Left colon (tissue), 2 donors: ENCODE data around the gene IDI2. TPM values are rescaled to one million over a fixed set of nuclear protein-coding genes. Genes with fewer than 3 reads are reported as not detected.
"Not testable (repeated sequence)": the region's sequence is repeated elsewhere in the genome, so short reads cannot be mapped to it uniquely, and the experiment has no call there.

Experiments
- ATAC-seq: fragments of 200-7000 bp; cut with Tn5 transposase; one replicate; pipeline ENCODE4 v1.9.1; 2020; ENCODE audit warnings: mild to moderate bottlenecking, moderate library complexity
- DNase-seq, 2 donors: peaks; one replicate each; pipeline ENCODE4 v3.0.0-alpha.2; 2020
- intact Hi-C, 2 donors: fragments of 100-400 bp; cut with DNase I in 1 of 2; cut with micrococcal nuclease in 1 of 2; formaldehyde crosslinking; loops; one replicate each; pipeline versions ENCODE4 v1.11.2 to v1.14.0; 2022; cut with DNase I, micrococcal nuclease
- total RNA-seq, 2 donors: library from RNA; stranded (reverse); fragmentation: NEBNext Ultra II Directional; extraction: Animal tissue kit (Norgen Biotek cat#: 25700); gene quantifications; one replicate each; pipeline ENCODE4 v1.2.1, GENCODE V29; 2021
- donor health status: DM: no; HTN: no; CAD: no.
- donor health status: DM: yes; HTN: yes; CAD: no.

Gene IDI2
- total RNA-seq, 2 donors from 2014 or later = not detected

DNA sequence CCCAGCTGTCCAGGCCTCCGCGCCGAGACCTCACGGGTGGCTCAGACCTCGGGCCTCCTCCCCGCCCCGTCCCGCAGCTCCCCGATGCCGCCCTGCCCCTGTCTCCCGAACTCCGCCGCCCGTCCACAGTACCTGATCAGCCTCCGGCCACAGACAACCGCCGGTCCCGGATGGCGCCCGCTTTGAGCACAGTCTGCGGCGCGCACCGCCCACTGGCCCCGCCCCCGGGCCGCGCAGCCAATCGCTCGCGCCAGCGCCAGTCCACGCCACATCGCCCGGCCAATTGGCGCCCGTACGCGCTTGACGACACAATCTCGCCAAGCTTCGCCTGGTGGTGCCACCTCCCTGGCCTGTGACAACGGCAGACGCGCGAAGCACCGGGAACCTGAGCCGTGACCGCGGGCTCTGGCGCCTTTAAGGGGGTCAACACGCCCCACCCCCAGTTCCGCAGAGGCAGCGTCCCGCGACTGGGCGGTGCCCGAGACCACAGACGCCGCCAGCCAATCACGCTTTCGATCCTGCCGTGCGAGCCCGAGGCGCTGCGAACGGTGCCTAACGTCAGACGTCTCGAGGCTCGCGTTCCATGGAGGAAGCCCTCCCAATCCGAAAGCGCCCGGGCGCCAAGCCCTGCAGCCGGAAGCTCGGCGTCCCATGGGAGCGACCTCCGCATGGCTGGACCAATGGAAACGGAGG, 23.2 kb upstream of the IDI2 start, which contains the start of gene IDI1:
Gene IDI1, minus strand, starts transcription at position 388 of the 693 bp plus-strand sequence. Its CDS starts 116 bp downstream, at position 272.
- intact Hi-C loops = no loop called here
- DNase-seq = peak; percentile 97 to 98

DNA sequence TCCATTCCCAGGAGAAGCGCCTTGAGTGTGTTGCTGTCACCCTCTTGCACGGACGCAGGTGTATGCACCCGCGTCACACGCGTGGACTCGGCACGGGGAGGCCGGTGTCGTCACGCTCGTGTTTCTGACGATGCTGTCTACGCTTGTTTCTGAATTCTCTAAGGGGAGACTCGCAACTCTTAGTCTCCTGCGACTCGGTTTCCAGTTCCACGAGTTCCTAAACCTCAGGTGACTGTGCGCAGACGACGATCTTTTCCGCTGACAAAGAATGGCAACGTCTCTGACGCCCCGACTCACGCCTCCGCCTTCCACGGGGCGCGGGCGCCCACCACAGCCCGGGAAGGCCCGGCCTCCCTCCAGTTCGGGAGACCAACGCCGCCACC, 22.7 kb upstream of the IDI2 start:
- ATAC-seq (peak; percentile 1), DNase-seq (peak; percentile 52 to 69)
- intact Hi-C loops = no loop called here

More for the DNA sequence above, 23.2 kb upstream of the IDI2 start, which contains the start of gene IDI1:
- peak; percentile 84 for ATAC-seq

DNA sequence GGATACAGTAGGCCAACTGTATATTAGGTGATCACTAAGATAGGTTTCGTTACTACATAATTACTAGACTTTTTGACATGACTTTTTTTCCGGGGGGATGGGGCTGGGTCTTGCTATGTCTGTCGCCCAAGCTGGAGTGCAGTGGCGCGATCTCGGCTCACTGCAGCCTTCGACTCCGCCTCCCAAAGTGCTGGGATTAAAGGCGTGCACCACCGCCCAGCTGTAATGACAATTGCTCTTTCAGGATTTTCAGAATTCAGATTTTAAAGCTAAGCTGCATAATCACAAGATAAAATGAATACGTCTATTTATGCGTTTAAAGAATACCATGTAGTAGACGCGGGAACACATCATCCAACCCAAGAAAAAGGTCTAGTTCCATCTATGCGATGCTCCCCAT, 22.3 kb upstream of the IDI2 start:
- DNase-seq = peak in 1 of 2 donors; percentile 49
- ATAC-seq = peak; percentile 20
- intact Hi-C loops = no loop called here

DNA sequence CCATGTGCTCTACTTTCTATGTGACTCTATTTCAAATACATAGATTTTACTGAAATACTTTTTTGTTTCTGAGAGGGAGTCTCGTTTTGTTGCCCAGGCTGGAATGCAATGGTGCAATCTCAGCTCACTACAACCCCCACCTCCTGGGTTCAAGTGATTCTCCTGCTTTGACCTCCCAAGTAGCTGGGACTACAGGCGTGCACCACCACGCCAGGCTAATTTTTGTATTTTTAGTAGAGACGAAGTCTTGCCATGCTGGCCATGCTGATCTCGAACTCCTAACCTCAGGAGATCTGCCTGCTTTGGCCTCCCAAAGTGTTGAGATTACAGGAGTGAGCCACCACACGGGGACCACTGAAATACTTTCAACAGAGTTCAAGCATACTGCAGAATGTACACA, 19.8 kb upstream of the IDI2 start:
- no peak for ATAC-seq
- DNase-seq = no peak
- intact Hi-C loops = no loop called here

DNA sequence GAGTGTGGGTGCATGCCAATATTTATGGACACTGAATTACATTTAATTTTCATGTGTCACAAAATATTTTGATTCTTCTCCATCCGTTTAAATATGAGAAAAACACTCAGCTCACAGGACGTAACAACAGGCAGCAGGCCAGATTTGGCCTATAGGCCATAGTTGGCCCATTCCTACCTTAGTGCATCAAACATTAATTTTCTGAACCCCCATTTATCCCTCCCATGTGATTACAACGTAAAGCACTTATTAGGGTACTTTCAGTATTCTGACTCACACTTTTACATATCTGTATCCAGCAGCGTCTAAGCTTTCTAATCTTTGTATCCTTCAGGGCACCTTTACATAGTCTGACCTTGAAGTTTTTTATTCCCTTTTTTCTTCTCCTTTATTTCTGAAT, 19.3 kb upstream of the IDI2 start:
- no peak for DNase-seq
- no peak for ATAC-seq
- intact Hi-C loops = no loop called here

DNA sequence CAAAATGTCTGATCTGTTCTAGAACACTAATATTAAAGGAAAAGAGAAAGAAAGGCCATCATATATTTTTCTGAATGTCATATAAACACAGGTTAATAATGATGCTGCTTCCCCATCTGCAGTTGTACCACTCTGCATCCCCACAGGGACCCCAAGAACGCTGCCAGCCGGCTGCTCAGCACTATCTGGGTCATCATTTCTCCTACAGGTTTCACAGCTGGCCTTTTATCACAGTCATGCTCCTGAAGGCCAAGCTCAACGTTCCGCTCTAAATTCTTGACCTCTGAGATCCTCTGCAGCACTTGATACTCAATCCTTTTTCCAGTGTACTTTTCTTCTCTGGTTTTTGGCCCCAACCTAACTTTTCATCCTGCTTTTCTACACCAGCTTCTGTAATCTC, 18.5 kb upstream of the IDI2 start:
- ATAC-seq (no peak), DNase-seq (no peak)
- intact Hi-C loops = no loop called here

DNA sequence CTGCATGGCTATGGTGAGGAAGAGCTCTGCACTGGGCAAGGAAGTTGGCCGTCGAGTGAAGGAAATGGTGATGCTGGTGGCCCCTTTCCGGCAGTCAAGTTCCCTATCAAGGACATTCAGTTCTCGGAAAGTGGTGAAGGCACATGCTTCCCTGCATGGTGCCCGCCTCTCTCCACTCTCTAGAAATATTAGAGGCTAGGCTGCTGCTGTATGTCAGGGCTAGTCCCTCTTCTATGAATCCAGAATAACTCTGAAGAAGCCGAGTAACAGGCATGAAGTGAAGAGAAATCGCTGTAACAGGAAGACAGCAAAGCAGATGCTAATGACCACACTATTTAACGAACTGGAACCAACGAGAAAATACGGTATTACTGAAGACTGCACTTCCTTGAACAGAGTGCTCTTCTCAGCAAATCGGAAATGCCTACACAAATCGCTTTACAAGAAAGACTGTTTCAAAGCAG, 17.9 kb upstream of the IDI2 start:
- intact Hi-C loops = no loop called here
- ATAC-seq (no peak), DNase-seq (peak; percentile 30 to 43)

DNA sequence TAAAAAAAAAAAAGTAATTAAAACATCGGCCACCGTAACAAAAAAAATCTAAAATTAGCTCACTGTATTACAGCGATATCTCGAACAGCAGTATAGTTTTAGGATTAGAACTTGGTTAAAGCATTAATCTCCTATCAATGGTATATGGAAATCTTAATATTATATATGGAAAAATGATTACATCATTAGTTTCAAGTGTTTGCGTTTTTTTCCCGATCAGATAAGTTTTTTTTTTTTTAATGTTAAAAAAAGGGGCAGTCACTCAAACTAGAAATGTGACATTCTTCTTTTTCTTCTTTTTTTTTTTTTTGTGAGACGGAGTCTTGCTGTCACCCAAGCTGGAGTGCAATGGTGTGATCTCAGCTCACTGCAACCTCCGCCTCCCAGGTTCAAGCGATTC, 15.9 kb upstream of the IDI2 start:
- ATAC-seq (no peak), DNase-seq (no peak)
- intact Hi-C loops = no loop called here

DNA sequence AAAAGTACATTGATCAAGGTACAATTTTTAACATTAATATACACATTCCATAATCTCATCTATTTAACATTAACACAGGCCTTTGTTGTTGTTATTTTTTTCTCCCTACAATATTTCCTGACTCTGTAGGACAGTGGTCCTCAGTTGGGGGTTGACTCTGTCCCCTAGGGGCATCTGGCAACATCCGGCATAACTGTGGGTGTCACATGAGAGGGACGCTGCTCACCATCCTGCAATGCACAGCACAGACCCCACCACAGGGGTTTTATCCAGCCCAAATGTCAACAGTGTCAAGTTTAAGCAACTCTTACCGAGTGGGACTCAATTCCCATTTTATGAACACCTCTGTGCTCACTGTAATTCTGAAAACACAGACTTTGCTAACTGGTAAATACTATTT, 14.5 kb upstream of the IDI2 start:
- ATAC-seq (no peak), DNase-seq (no peak)
- intact Hi-C loops = no loop called here

DNA sequence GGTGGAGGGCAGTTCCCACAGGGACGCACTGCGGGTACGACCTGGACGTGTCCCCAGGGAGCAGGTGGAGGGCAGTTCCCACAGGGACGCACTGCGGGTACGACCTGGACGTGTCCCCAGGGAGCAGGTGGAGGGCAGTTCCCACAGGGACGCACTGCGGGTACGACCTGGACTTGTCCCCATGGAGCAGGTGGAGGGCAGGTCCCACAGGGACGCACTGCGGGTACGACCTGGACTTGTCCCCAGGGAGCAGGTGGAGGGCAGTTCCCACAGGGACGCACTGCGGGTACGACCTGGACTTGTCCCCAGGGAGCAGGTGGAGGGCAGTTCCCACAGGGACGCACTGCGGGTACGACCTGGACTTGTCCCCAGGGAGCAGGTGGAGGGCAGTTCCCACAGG, 13.1 kb upstream of the IDI2 start:
- DNase-seq, intact Hi-C loops, ATAC-seq: not testable (repeated sequence)

DNA sequence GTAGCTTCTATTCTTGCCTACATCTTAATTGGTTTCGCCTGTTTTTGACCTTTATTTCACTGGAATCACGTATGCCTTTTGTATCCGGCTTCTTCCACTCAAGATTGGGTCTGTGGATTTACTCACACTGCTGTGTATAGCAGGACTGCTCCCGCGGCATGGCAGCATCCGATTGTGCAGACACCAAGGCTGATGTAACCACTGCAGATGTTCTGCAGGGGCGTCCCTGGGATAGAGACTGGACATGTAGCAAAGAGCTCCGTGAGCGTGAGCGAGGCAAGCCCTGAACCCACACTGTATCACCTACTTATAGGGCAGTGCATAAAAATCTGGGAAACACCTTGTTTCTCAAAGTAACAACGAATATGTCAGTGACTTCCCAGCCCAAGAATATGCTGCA, 11.4 kb upstream of the IDI2 start:
- DNase-seq (no peak), ATAC-seq (peak; percentile 20)
- intact Hi-C loops = no loop called here

DNA sequence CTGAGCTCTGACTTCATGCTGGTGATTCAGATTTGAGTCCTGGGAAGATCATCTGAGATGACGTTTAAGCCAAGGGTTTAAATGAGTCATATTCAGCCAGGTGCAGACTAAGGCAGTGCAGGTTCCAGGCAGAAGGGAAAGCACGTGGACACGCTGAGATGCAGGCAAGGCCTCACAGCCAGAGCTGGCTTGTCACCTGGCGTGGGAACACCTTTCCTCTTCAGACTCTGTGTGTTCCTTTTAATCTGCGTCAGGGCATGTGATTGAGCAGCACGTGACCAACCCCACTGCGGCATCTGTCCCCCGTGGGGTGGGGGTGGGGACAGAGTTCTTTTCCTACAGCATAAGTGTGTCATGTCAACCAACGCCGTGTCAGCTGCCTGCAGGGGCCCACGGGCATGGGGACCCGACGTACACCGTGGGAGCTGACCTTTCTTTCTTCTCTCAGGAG, 10.7 kb upstream of the IDI2 start:
- peak; percentile 26 for ATAC-seq
- no peak for DNase-seq
- intact Hi-C loops = no loop called here

DNA sequence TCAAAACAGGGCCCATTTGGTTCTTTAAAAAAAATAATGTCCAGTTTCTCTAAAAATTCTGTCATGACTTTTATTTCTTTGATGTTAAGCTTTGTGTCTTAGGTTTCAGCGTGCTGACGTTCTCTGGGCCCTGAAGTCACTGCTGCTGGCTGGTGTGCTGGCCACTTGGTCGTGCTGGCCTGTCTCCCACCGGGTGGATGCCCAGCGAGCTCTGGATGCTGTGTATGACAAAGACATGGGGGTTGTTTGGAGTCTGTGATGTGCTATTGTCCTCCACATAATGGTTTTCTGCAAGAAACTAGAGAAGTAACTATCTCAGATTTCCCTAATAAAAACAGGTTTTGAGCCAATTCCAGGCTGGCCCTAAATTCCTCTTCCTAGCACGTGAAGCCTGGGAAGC, 9.5 kb upstream of the IDI2 start:
- DNase-seq = no peak
- no peak for ATAC-seq
- intact Hi-C loops = no loop called here

DNA sequence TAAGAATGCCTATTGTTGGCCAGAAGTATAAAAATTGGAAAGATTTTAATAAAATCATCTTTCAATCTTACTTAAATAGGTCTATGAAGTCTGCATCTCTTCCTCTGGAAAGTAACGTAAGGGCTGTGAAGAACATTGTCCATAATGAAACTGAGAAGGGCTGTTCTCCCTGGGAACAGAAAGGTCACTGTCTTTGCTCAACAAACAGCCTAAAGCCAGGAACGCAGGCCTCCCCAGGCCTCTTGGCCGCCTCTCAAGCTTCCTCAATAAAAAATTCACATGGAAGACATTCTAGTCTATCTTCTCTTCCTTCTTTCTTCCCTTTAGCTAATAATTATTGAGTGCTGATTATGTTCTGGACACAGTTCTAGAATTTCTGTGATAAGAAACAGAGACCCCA, 9.1 kb upstream of the IDI2 start:
- ATAC-seq = no peak
- intact Hi-C loops = no loop called here
- no peak for DNase-seq

DNA sequence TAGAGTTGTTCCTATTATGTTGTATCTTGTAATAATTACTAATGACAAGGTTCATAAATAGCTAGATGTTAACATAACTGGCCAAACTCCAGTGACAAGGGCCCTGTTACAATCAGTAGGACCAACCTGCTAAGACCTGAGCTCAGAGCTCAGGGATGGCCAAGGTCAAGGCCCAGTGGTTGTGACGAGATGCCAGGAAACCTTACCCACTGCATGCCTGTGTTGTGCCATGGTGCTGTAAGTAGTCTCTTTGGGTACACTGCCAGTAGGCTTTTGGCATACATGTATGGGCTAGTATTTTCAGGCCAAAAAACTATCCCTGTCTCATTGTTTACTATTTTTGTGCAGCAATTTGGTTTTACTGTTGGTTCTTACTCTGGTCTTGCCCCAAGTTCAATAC, 7.9 kb upstream of the IDI2 start:
- DNase-seq (no peak), ATAC-seq (no peak)
- intact Hi-C loops = no loop called here

DNA sequence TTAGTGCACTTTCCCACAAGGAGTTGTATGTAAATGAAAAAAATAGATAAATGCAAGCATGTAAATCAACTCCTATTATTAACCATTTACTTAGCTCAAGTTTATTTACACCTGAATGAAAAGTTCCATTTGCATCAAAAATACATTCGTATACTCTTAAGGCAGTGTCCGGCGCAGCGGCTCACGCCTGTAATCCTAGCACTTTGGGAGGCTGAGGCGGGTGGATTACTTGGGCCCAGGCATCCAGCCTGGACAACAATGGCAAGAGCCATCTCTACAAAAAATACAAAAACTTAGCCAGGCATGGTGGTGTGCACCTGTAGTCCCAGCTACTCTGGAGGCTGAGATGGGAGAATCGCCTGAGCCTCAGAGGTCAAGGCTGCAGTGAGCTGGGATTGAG, 4.2 kb upstream of the IDI2 start:
- DNase-seq = no peak
- intact Hi-C loops = no loop called here
- ATAC-seq = no peak

DNA sequence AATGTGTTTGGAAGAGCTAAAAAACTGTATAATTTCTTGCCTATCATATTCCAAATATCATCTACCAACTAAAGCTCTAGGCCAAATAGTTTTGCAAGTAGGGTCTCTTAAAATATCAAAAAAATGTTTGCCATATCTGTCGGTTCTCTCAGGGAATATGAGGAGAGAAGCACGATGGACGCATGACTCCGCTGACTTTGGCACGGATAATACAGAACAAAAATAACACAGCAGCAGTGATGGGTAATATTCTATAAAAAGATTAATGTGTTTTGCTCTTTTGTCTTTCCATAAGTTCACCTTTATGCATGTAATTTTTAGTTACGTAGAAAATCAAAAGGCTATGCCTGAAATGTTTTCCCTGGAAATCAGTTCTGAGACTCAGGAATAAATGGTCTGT, 919 bp upstream of the IDI2 start:
- DNase-seq = no peak
- no peak for ATAC-seq
- intact Hi-C loops = no loop called here

DNA sequence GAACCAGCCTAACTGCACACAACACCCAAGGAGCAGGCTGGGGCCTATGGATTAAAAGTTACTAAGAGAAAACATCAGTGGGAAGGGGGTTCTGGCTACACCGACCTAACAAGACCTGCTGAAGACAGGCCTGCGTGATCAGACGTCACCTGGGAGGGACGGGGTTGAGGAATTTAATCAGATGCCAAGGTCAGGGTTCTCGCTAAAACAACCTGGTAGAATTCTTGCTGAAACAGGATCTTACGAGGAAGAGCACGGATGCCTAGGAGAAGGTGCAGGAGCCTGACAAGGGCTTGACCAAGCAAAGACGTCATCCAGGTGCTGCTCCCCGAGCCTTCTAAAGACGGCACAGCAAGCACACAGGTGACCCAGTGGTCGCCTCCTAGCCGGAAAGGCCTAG, 1.6 kb downstream of the IDI2 start:
- DNase-seq (no peak), ATAC-seq (no peak)
- intact Hi-C loops = no loop called here

DNA sequence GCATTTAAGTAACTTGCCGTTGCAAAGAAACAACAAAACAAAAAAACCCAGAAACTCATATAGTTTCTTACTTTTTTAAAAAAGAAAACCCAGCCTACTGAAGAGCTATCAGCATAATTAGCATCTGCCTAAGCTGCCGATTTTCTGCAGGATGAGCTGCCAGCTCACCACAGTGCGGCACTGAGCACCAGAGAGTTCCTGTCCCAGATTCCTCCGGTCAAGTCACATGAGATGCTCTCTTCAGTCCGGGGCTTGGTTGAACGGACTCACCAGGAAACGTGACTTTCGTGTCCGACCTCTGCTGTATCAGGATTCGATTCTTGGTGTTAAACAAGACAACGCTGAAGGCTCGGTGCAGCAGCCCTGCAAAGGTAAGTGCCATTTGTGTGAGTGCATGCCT, 3.2 kb downstream of the IDI2 start:
- no peak for DNase-seq
- intact Hi-C loops = no loop called here
- no peak for ATAC-seq

DNA sequence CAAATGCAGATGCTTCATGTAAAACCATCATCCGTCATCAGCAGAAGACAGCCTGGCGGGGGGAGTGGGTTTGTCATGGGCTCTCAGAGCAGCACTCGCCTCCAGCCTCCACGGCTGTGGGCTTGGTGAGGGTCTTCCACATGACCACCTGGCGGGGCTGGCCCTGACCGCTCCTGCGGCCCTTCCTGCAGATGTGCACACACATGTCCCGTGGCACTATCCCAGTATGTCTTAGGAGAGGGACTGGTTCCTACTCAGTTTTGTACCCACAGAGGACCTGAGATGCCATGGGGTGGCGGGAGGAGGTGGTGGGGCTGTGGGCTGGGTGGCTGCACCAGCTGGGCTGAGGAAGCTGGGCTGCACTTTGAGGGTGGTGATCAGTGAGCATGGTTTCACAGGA, 4.7 kb downstream of the IDI2 start:
- ATAC-seq (no peak), DNase-seq (no peak)
- intact Hi-C loops = no loop called here

DNA sequence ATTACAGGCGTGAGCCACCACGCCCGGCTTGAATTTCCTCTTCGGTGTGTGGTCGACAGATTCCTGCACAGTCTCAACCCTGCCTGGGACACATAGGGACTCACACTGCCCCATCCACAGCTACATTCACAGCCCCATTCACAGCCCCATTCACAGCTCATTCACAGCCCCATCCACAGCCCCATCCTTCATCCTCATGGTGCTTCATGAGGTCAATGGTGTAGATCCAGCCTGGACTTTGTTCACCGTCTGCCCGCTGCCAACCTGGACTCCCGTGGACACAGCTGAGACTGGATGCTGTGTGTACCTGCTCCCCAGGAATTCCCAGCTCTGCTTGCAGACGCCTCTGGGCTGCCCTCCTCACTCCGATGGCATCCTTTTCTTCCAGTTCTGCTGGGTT, 5.2 kb downstream of the IDI2 start:
- DNase-seq (no peak), ATAC-seq (peak; percentile 17)
- intact Hi-C loops = no loop called here
